Measurements from ENCODE around the gene SPRY4. TPM values are rescaled to one million over a fixed set of nuclear protein-coding genes. Genes with fewer than 3 reads are reported as not detected.

Gene SPRY4
- total and polyA plus RNA-seq, 2 of the 4 experiments (the other 2 are of a cell fraction) = 8.4 to 21.0 TPM

DNA sequence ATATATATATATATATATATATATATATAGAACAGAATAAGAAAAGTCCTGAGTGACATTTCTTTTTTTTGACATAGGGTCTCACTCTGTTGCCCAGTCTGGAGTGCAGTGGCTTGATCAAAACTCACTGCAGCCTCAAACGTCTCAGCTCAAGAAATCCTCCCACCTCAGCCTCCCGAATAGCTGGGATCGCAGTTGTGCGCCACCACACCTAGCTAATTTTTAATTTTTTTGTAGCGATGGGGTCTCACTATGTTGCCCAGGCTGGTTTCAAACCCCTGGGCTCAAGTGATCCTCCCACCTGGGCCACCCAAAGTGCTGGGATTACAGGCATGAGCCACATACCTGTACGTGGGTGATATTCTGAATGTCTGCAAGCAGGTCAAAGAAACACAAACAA, 48.3 kb downstream of the SPRY4 start:
- H4K20me1 ChIP-seq (ENCODE audit: insufficient read depth, low read length) = no peaks in the 10 kb centered on the region
- no peak overlapping the region for H2BK120ac ChIP-seq (ENCODE audit: low read depth, low read length)
- H2AFZ ChIP-seq (replicated peaks; ENCODE audit: low read length, poor library complexity) = no peak overlapping the region
- no peaks in the 10 kb centered on the region for H3K9me3 ChIP-seq (ENCODE audit: control insufficient read depth, insufficient read depth, low read length)
- H4K8ac ChIP-seq (ENCODE audit: low read depth in 2 of 2, low read length in 2 of 2) = no peak overlapping the region
- no peak overlapping the region for H3K9ac ChIP-seq (ENCODE audit: low read depth, low read length)
- no peak overlapping the region for H3K56ac ChIP-seq (ENCODE audit: extremely low read depth, insufficient read depth, low read length)
- H3K9me1 ChIP-seq (ENCODE audit: insufficient read depth, low read length) = peaks cover 11% of the 10 kb centered on the region
- H3K27ac ChIP-seq (ENCODE audit: insufficient read depth, low read length) = no peak overlapping the region
- no TSS peak for BruUV-seq (replicated peaks)
- no peak overlapping the region for H2AK5ac ChIP-seq (ENCODE audit: low read depth, low read length)
- TF ChIP-seq MXI1 (IDR thresholded peaks at IDR 0.05; ENCODE audit: borderline replicate concordance, low read depth, low read length) (no peak), BHLHE40 (IDR thresholded peaks at IDR 0.05; ENCODE audit: low read depth, low read length) (no peak), CHD1 (IDR thresholded peaks at IDR 0.05; ENCODE audit: low read depth, low read length) (no peak), RAD21 (IDR thresholded peaks at IDR 0.05; ENCODE audit: low read length) (no peak)
- TF ChIP-seq, protein P1, sequence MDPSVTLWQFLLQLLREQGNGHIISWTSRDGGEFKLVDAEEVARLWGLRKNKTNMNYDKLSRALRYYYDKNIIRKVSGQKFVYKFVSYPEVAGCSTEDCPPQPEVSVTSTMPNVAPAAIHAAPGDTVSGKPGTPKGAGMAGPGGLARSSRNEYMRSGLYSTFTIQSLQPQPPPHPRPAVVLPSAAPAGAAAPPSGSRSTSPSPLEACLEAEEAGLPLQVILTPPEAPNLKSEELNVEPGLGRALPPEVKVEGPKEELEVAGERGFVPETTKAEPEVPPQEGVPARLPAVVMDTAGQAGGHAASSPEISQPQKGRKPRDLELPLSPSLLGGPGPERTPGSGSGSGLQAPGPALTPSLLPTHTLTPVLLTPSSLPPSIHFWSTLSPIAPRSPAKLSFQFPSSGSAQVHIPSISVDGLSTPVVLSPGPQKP (IDR thresholded peaks at IDR 0.05; ENCODE audit: borderline replicate concordance, low read depth, low read length) = no peak
- TF ChIP-seq, protein P2, sequence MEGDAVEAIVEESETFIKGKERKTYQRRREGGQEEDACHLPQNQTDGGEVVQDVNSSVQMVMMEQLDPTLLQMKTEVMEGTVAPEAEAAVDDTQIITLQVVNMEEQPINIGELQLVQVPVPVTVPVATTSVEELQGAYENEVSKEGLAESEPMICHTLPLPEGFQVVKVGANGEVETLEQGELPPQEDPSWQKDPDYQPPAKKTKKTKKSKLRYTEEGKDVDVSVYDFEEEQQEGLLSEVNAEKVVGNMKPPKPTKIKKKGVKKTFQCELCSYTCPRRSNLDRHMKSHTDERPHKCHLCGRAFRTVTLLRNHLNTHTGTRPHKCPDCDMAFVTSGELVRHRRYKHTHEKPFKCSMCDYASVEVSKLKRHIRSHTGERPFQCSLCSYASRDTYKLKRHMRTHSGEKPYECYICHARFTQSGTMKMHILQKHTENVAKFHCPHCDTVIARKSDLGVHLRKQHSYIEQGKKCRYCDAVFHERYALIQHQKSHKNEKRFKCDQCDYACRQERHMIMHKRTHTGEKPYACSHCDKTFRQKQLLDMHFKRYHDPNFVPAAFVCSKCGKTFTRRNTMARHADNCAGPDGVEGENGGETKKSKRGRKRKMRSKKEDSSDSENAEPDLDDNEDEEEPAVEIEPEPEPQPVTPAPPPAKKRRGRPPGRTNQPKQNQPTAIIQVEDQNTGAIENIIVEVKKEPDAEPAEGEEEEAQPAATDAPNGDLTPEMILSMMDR (conservative IDR thresholded peaks at IDR 0.05; ENCODE audit: low read depth, low read length) = no peak
- no peak overlapping the region for H3K14ac ChIP-seq (replicated peaks; ENCODE audit: low read depth, low read length)
- no peak overlapping the region for H2BK15ac ChIP-seq (ENCODE audit: low read depth, low read length)
- dilution Hi-C loops (cut with HindIII; ENCODE audit: low sequenced_read_pairs, unreplicated experiment) = no loop called here
- H3K23ac ChIP-seq (ENCODE audit: low read depth, low read length) = no peak overlapping the region
- no peaks in the 10 kb centered on the region for H3K36me3 ChIP-seq (ENCODE audit: control insufficient read depth, insufficient read depth, low read length)
- ChIA-PET POLR2A (ENCODE audit: unreplicated experiment) (no interaction called here), CTCF (no interaction called here)
- no peak overlapping the region for H3K4me3 ChIP-seq (ENCODE audit: insufficient read depth, low read depth, low read length)
- in situ Hi-C loops (cut with MboI; ENCODE audit: low sequenced_read_pairs) = no loop called here
- H3K4me1 ChIP-seq (ENCODE audit: control insufficient read depth, insufficient read depth, low read length) = peaks cover 2% of the 10 kb centered on the region; the same call in 1 of the 2 replicates
- no peaks in the 10 kb centered on the region for H3K27me3 ChIP-seq (ENCODE audit: control insufficient read depth, insufficient read depth, low read length)
- H3K79me1 ChIP-seq (ENCODE audit: low read depth in 1 of 2, low read length in 2 of 2) = peaks cover 0 to 9% of the 10 kb centered on the region in 2 experiments; a peak in 2 of 4 replicates
- H4K91ac ChIP-seq (ENCODE audit: insufficient read depth, low read depth, low read length) = no peak overlapping the region
- no peak overlapping the region for H4K5ac ChIP-seq (ENCODE audit: low read depth, low read length)
- DNase-seq (no peak), ATAC-seq (ENCODE audit: low read depth) (no peak)
- H2BK5ac ChIP-seq (ENCODE audit: low read depth, low read length, poor library complexity, severe bottlenecking) = no peak overlapping the region
- intact Hi-C loops (cut with micrococcal nuclease) = no loop called here
- H3K4me2 ChIP-seq (ENCODE audit: low read depth, low read length) = no peak overlapping the region
- no peak overlapping the region for H3K4ac ChIP-seq (ENCODE audit: low read depth, low read length)
- no peak overlapping the region for H3K18ac ChIP-seq (ENCODE audit: low read depth, low read length)
- no peak overlapping the region for H2BK20ac ChIP-seq (ENCODE audit: low read depth, low read length)
- no peak overlapping the region for H2AK9ac ChIP-seq (replicated peaks; ENCODE audit: low read depth, low read length, poor library complexity)
- WGBS, 2 experiments (ENCODE audit: extremely low coverage in 2 of 2, insufficient read length in 1 of 2) = no CpG with 5 or more reads among the region's 6 CpGs

All from IMR-90 (cell line).